Vagina (tissue), 2 donors: ENCODE data around the gene ABI1.

Source experiments
- POLR2AphosphoS5 ChIP-seq, 2 donors: sonication (generic); formaldehyde crosslinking; IDR thresholded peaks; one replicate each; pipeline ENCODE4 v1.9.0; 2017; ENCODE audit warnings: antibody characterized with exemption in 2 of 2, mild to moderate bottlenecking in 2 of 2, low read depth in 1 of 2; ENCODE audit not compliant: insufficient read depth in 1 of 2
- TF ChIP-seq, protein P1 (sequence below), 3 experiments: fragments of 450-650 bp in 2 of 3; fragments of 200-600 bp in 1 of 3; sonication (generic) in 1 of 3; IDR thresholded peaks; one replicate each; pipeline ENCODE4 v1.5.1; 2017 to 2019; ENCODE audit warnings: antibody characterized with exemption in 3 of 3, mild to moderate bottlenecking in 2 of 3, moderate library complexity in 2 of 3

DNA sequence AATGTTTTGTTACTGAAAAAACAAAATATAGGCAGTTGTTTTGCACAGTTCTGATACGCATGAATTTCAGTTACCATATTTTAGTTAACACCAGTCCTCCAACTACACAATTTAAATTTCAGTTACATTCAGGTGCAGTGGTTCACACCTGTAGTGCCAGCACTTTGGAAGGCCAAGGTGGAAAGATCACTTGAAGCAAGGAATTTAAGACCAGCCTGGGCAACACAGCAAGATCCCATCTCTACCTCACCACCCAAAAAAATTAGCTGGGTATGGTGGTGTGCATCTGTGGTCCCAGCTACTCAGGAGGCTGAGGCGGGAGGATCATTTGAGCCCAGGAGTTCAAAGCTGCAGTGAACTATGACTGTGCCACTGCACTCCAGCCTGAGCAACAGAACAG is 45.3 kb downstream of the ABI1 start:
- no peak for TF ChIP-seq POLR2AphosphoS5 (IDR thresholded peaks at IDR 0.05; ENCODE audit: insufficient read depth in 1 of 2, low read depth in 1 of 2)
- TF ChIP-seq, protein P1, sequence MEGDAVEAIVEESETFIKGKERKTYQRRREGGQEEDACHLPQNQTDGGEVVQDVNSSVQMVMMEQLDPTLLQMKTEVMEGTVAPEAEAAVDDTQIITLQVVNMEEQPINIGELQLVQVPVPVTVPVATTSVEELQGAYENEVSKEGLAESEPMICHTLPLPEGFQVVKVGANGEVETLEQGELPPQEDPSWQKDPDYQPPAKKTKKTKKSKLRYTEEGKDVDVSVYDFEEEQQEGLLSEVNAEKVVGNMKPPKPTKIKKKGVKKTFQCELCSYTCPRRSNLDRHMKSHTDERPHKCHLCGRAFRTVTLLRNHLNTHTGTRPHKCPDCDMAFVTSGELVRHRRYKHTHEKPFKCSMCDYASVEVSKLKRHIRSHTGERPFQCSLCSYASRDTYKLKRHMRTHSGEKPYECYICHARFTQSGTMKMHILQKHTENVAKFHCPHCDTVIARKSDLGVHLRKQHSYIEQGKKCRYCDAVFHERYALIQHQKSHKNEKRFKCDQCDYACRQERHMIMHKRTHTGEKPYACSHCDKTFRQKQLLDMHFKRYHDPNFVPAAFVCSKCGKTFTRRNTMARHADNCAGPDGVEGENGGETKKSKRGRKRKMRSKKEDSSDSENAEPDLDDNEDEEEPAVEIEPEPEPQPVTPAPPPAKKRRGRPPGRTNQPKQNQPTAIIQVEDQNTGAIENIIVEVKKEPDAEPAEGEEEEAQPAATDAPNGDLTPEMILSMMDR (IDR thresholded peaks at IDR 0.05) = no peak
